LNCAP (cell line): ENCODE data around the gene DNAJB13.

Experiments
- TF ChIP-seq, protein P1 (sequence below): fragments of 450-650 bp; IDR thresholded peaks from 2 replicates; pipeline ENCODE4 v1.5.1; 2017; ENCODE audit warnings: mild to moderate bottlenecking

Gene DNAJB13

DNA sequence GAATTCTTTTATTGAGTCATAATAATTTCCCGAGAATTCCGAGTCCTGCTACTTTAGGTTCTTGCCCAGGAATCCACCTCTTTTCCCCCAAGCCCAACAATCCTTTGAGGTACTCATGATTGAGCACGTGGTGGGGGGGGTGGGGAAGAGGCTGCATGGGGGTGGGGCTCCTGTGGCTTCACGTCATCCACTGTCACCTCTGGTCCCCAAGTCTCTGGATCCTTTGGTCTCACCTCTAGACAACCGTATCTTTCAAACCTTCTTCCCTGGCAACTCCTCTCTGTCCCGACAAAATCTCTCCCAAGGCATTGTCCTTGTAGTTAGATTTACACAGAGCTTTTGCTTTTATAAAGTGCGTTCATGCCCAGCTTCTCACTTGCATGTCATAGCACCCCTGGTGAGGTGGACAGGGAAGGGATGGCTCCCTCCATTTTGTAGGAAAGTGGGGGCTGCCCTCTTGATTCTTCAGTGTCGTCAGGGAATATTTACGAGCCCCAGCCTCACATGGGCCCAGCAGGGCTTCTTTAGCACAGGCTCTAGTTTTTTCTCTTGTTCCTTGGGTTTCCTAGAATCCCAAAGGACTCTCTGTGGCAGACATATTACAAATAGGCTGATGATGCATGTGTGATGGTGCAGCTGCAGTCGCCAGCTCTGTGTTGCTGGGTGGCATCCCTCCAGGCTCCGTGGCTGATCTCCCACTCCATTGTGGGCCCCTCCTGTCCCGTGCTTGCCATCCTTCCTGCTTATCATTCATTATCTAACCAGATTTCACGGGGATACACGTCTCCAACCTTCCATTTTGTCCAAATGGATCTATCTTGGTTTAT lies 49.7 kb downstream of the DNAJB13 start:
- TF ChIP-seq, protein P1, sequence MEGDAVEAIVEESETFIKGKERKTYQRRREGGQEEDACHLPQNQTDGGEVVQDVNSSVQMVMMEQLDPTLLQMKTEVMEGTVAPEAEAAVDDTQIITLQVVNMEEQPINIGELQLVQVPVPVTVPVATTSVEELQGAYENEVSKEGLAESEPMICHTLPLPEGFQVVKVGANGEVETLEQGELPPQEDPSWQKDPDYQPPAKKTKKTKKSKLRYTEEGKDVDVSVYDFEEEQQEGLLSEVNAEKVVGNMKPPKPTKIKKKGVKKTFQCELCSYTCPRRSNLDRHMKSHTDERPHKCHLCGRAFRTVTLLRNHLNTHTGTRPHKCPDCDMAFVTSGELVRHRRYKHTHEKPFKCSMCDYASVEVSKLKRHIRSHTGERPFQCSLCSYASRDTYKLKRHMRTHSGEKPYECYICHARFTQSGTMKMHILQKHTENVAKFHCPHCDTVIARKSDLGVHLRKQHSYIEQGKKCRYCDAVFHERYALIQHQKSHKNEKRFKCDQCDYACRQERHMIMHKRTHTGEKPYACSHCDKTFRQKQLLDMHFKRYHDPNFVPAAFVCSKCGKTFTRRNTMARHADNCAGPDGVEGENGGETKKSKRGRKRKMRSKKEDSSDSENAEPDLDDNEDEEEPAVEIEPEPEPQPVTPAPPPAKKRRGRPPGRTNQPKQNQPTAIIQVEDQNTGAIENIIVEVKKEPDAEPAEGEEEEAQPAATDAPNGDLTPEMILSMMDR = no peak

DNA sequence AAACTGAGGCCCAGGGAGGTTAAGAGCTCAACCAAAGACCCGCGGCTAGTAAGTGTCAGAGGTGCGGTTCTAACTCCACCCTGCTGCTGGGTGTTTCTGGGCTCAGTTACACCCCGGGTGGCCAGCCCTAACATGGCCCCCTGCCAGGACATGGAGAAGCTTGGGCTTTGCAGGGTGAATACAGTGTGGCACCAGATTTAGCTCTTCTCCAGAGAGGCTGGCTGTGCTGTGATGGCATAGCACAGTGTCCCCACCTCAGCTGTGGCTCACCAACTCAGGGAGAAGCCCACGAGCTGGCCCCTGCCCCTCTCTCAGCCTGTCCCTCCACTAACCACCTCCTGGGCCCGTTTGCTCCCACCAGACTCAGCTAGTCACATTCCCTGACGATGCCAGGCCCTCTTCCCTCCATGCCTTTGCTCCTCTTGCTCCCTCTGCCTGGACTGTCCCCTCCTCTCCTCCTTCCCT lies 51.0 kb downstream of the DNAJB13 start:
- TF ChIP-seq, protein P1 = no peak

DNA sequence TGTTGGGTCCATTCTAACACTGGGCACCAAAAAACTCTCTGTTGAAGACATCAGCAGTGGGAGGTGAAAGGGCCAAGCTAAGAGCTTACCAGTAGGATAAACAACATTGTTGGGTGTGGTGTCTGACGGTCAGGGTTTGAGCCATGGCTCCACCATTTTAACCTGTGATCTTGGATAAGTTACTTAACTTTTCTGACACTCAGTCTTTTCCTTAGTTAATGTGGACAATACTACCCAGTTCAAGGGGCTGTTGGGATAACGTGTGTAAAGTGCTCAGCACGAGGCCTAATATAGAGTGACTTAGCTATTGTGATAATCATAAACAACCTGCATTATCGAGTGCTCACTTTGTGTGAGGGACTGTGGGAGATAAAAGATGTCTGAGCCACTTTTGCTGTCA lies 52.0 kb downstream of the DNAJB13 start:
- TF ChIP-seq, protein P1 = no peak

DNA sequence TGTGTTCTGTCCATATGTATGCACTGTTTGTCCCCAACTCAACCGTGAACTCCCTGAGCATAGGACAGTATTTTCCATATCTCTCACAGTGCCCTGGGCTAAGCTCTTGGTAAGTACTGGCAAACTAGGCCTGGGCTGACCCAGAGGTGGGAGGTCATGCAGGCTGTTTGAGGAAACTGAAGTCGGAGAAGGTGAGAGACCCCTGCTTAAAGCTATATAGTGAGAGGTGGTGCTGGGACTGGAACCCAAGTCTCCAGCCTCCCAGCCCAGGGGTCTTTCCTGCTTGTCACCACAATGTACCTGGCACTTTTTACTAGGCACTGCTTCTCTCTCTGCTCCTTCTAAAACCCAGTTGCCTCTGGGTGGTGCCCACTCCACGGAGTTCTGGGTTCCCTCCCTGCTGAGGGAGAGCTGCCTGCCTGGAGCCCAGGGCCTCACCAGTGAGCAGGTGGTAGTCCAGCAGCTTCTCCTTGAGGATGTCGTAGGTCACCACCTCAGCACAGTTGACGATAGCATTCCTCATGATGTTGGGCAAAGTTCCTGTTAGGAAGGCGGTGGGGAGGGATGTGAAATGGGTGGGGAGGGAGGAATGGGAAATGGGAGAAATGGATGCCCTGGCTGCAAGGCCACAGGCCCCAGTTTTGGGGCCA lies 53.3 kb downstream of the DNAJB13 start:
- TF ChIP-seq, protein P1 = no peak

DNA sequence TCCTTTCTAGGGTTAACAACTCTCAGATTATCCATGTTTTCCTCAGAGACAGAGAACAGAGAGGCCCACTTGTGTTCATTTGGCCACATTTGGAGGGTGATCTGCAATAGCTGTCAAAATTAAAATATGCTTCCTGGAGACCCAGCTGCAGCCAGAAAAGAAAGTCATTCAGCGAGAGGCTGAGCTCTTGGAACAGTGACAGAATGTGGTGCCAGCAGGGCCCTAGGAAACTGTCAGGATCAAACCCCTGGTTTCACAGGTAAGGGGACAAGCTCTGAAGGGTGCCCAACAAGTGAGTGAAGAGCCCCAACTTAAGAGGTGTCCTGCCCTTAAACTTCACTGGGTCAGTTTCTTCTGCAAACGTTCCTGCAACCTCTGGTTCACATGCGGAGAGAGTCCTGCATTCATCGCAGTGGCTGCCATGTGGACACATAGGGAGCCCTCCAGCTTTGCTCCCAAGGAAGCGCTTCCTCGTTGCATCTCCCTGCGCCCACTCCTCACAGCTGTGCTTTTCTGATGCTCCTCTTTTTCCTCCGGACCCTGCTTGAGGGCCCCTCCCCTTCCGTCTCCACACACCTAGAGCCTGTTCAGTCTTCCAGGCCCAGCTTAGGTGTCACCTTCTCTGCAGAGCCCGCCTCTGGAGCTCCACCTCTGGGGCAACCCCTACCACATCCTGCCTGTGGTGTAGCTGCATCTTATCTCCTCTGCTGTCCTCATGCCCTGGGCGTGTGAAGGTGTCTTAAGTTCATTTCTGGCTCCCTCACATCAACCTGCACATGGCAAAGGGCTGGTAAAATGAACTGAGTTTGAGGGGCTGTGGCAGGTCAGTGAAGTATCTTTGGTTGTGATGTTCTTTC lies 54.2 kb downstream of the DNAJB13 start:
- TF ChIP-seq, protein P1 = no peak

DNA sequence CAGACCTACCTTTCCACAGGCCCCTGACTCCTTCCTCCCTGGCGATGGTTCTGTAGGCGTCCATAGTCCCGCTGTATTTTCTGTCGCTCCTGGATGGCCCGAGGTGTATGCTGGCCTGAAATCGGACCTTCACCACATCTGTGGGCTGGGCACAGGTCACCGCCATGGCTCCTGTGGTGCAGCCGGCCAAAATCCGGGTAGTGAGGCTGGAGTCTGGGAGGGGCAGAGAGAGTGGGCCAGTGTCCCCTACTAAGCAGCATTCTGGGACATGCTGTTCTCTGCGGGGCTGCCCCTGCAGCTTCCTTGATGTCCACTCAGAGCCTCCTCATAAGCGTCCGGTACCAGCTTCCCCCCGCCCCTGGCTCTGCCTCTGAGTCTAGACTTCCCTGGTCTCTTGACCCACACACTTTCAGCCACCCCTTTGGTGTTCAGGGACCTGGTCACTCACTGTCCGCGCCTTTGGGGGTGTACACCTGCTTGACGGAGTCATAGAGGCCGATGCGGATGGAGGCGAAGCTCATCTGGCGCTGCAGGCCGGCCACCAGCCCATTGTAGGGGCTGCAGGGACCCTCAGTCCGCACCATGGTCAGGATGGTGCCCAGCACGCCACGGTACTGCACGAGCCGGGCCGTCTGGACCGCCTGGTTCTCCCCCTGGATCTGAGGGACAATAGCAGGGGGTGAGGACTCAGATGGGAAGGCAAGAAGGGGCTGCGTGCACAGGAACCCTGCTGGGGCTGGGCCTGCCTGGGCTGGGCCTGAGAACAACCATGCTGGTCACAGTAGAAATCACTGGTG lies 55.1 kb downstream of the DNAJB13 start:
- TF ChIP-seq, protein P1 = no peak
